ENCODE data around the gene PLCB1. TPM values are rescaled to one million over a fixed set of nuclear protein-coding genes. Genes with fewer than 3 reads are reported as not detected.

The PLCB1 gene
- total RNA-seq, 1 donor: 35.4 TPM

- TF ChIP-seq, protein P1, sequence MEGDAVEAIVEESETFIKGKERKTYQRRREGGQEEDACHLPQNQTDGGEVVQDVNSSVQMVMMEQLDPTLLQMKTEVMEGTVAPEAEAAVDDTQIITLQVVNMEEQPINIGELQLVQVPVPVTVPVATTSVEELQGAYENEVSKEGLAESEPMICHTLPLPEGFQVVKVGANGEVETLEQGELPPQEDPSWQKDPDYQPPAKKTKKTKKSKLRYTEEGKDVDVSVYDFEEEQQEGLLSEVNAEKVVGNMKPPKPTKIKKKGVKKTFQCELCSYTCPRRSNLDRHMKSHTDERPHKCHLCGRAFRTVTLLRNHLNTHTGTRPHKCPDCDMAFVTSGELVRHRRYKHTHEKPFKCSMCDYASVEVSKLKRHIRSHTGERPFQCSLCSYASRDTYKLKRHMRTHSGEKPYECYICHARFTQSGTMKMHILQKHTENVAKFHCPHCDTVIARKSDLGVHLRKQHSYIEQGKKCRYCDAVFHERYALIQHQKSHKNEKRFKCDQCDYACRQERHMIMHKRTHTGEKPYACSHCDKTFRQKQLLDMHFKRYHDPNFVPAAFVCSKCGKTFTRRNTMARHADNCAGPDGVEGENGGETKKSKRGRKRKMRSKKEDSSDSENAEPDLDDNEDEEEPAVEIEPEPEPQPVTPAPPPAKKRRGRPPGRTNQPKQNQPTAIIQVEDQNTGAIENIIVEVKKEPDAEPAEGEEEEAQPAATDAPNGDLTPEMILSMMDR (IDR thresholded peaks at IDR 0.05; ENCODE audit: insufficient read depth, low read depth, low read length): no peak
- no peak overlapping the region for H3K4me3 ChIP-seq (ENCODE audit: low read depth, low read length)
- no peak for DNase-seq (ENCODE audit: low read depth)
Observed at GRCh38 chr20:8216375-8217200, 84.5 kb downstream of the PLCB1 start.

DNA sequence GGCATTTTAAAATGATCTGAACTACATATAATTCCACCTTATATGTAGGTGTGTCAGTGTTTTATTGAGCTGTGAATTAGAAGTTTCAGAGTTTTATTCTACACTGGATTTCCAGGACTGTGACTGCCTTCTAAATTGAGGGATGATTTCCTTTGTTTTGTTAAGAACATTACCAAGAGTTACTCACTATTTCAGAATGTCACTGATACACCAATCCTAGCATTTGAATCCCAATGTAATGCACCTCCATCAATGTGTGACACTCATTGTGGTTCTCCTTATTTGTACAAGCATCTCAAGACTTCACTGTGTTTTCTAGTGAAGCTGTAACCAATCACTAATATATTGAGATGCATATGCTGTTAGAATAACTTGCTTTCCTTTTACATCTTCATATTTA lies 86.8 kb downstream of the PLCB1 start:
- no peak overlapping the region for H3K4me3 ChIP-seq (ENCODE audit: low read depth, low read length)
- DNase-seq (ENCODE audit: low read depth): no peak
- TF ChIP-seq, protein P1 (IDR thresholded peaks at IDR 0.05; ENCODE audit: insufficient read depth, low read depth, low read length): no peak

GRCh38 chr20:8219403-8219802 lies 87.3 kb downstream of the PLCB1 start:
- DNase-seq (ENCODE audit: low read depth): no peak
- H3K4me3 ChIP-seq (ENCODE audit: low read depth, low read length): no peak overlapping the region
- TF ChIP-seq, protein P1 (IDR thresholded peaks at IDR 0.05; ENCODE audit: insufficient read depth, low read depth, low read length): no peak

DNA sequence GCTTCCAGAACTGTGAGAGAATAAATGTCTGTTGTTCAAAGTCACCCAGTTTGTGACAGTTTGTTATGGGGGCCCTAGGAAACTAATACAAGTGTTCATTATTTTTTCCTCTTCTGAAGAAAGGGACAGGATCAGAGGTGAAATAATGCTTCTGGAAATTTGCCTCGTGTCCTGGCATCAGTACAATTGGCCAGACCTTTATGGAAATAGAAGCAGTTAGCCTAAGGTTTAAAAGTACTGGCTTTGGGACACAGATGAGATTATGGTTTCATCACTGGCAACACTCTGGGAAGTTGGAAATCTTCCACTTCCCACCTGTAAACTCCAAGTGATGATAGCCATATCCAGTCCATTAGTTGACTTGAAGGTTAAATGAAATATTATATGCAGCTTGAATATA lies 88.7 kb downstream of the PLCB1 start:
- TF ChIP-seq, protein P1 (IDR thresholded peaks at IDR 0.05; ENCODE audit: insufficient read depth, low read depth, low read length): no peak
- no peak for DNase-seq (ENCODE audit: low read depth)
- H3K4me3 ChIP-seq (ENCODE audit: low read depth, low read length): no peak overlapping the region

GRCh38 chr20:8221887-8222419 lies 89.9 kb downstream of the PLCB1 start:
- no peak for DNase-seq (ENCODE audit: low read depth)
- TF ChIP-seq, protein P1 (IDR thresholded peaks at IDR 0.05; ENCODE audit: insufficient read depth, low read depth, low read length): no peak
- no peak overlapping the region for H3K4me3 ChIP-seq (ENCODE audit: low read depth, low read length)

DNA sequence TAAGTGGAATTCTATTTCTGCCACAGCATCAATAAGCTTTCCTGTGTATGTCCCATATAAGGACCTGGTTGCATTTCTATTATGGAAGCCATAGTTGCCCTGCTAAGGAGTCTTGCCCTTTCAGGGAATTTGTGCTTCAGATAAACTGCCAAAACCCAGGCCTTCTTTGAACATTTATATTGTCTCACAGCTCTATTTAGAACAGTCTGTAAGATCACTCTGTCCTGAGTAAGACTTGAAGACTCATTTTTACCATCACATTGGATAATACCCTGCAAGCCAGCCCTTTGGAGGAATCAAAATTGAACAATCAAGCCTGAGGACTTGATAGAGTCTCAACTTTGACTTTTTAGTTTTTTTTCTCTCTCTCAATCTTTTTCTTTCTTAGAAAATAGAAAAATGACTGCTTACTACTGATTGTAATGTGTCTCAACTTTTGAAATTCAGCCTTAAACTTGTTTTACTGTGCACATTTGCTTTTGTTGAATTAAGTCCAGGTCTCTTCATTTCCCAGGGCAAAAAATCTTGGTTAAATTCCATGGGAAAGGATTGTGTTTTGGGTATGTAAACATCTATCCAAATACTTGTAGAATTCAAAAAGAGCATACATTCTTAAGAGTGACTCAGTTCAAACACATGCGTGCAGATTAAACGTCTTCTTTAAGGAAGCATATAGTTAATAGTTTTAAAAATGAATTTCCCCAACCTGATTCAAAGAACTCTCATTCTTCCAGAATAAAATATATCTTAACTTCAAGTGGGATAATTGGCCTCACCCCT lies 91.2 kb downstream of the PLCB1 start:
- TF ChIP-seq, protein P1 (IDR thresholded peaks at IDR 0.05; ENCODE audit: insufficient read depth, low read depth, low read length): no peak
- H3K4me3 ChIP-seq (ENCODE audit: low read depth, low read length): no peak overlapping the region
- peak; percentile 84 for DNase-seq (ENCODE audit: low read depth)

All from fibroblast of villous mesenchyme (primary cell).